ENCODE data around the gene PRIMA1.

The PRIMA1 gene

GRCh38 chr14:93747102-93747501 lies 41.2 kb downstream of the PRIMA1 start:
- Histone ChIP-seq H3K36me3 (ENCODE audit: control insufficient read depth, insufficient read depth, low read length) (no peaks in the 10 kb centered on the region), H3K9ac (no peak overlapping the region), H2AFZ (no peak overlapping the region), H3K4me2 (ENCODE audit: low read length) (no peak overlapping the region), H3K4me1 (no peaks in the 10 kb centered on the region), H3K27me3 (ENCODE audit: control insufficient read depth, insufficient read depth, low read length) (no peaks in the 10 kb centered on the region), H3K9me3 (ENCODE audit: control insufficient read depth, low read length) (no peaks in the 10 kb centered on the region), H3K27ac (no peak overlapping the region), H3K4me3 (ENCODE audit: low read depth, low read length) (no peak overlapping the region), H3K79me2 (no peaks in the 10 kb centered on the region)
- TF ChIP-seq CTCF (IDR thresholded peaks at IDR 0.05) = no peak

GRCh38 chr14:93745603-93746273 lies 42.5 kb downstream of the PRIMA1 start:
- TF ChIP-seq CTCF (IDR thresholded peaks at IDR 0.05) = no peak
- H3K36me3 ChIP-seq (ENCODE audit: control insufficient read depth, insufficient read depth, low read length) = no peaks in the 10 kb centered on the region
- no peaks in the 10 kb centered on the region for H3K4me1 ChIP-seq

GRCh38 chr14:93744876-93745275 lies 43.4 kb downstream of the PRIMA1 start:
- Histone ChIP-seq H3K27me3 (ENCODE audit: control insufficient read depth, insufficient read depth, low read length) (no peaks in the 10 kb centered on the region), H3K4me1 (no peaks in the 10 kb centered on the region), H3K4me3 (ENCODE audit: low read depth, low read length) (no peak overlapping the region), H3K27ac (no peak overlapping the region), H3K9ac (no peak overlapping the region), H3K79me2 (no peaks in the 10 kb centered on the region), H3K36me3 (ENCODE audit: control insufficient read depth, insufficient read depth, low read length) (no peaks in the 10 kb centered on the region), H3K9me3 (ENCODE audit: control insufficient read depth, low read length) (no peaks in the 10 kb centered on the region), H3K4me2 (ENCODE audit: low read length) (no peak overlapping the region), H2AFZ (no peak overlapping the region)
- TF ChIP-seq CTCF (IDR thresholded peaks at IDR 0.05) = no peak

More at GRCh38 chr14:93745603-93746273, 42.5 kb downstream of the PRIMA1 start:
- Histone ChIP-seq H2AFZ (no peak overlapping the region), H3K4me2 (ENCODE audit: low read length) (no peak overlapping the region), H3K9me3 (ENCODE audit: control insufficient read depth, low read length) (no peaks in the 10 kb centered on the region), H3K4me3 (ENCODE audit: low read depth, low read length) (no peak overlapping the region), H3K79me2 (no peaks in the 10 kb centered on the region), H3K27me3 (ENCODE audit: control insufficient read depth, insufficient read depth, low read length) (no peaks in the 10 kb centered on the region), H3K9ac (no peak overlapping the region), H3K27ac (no peak overlapping the region)

- Histone ChIP-seq H3K4me1 (no peaks in the 10 kb centered on the region), H3K4me3 (ENCODE audit: low read depth, low read length) (no peak overlapping the region), H3K27me3 (ENCODE audit: control insufficient read depth, insufficient read depth, low read length) (no peaks in the 10 kb centered on the region), H3K79me2 (no peaks in the 10 kb centered on the region), H3K27ac (no peak overlapping the region), H3K36me3 (ENCODE audit: control insufficient read depth, insufficient read depth, low read length) (no peaks in the 10 kb centered on the region), H3K9ac (no peak overlapping the region), H2AFZ (no peak overlapping the region), H3K9me3 (ENCODE audit: control insufficient read depth, low read length) (no peaks in the 10 kb centered on the region), H3K4me2 (ENCODE audit: low read length) (no peak overlapping the region)
- TF ChIP-seq CTCF (IDR thresholded peaks at IDR 0.05) = no peak
Measured at GRCh38 chr14:93744176-93744575, 44.1 kb downstream of the PRIMA1 start.
